Esophagus squamous epithelium (tissue), 5 donors: ENCODE measurements around the gene PRKCQ. TPM values are rescaled to one million over a fixed set of nuclear protein-coding genes. Genes with fewer than 3 reads are reported as not detected.

Experiments used
- DNase-seq: peaks from one replicate; lab custom pipeline; 2025; lab: John Stamatoyannopoulos, UW
- H3K27ac ChIP-seq, 4 donors: fragments of 200-600 bp; sonication (generic); one replicate each; pipeline ENCODE4 v1.5.1; 2016 to 2019; ENCODE audit warnings: mild to moderate bottlenecking in 1 of 4
- H3K27me3 ChIP-seq, 4 donors: fragments of 200-600 bp; sonication (generic); 1 replicate in 3 of 4; 2 replicates in 1 of 4; pipeline versions ENCODE4 v1.5.1 to v1.6.0; 2017 to 2021; ENCODE audit warnings: antibody characterized with exemption in 1 of 4
- H3K36me3 ChIP-seq, 3 donors: fragments of 200-600 bp; sonication (generic); one replicate each; pipeline ENCODE4 v1.5.1; 2016 to 2019
- H3K4me1 ChIP-seq, 3 donors: fragments of 200-600 bp; sonication (generic); one replicate each; pipeline ENCODE4 v1.5.1; 2017 to 2019
- H3K4me3 ChIP-seq, 4 donors: fragments of 200-600 bp; sonication (generic); 1 replicate in 3 of 4; 2 replicates in 1 of 4; pipeline ENCODE4 v1.5.1; 2016 to 2019; ENCODE audit warnings: mild to moderate bottlenecking in 2 of 4, moderate library complexity in 1 of 4
- H3K9me3 ChIP-seq, 3 donors: fragments of 200-600 bp; sonication (generic); one replicate each; pipeline ENCODE4 v1.5.1; 2016 to 2019
- POLR2A ChIP-seq, 4 donors: fragments of 450-650 bp; IDR thresholded peaks; one replicate each; pipeline ENCODE4 v1.6.1; 2017; ENCODE audit warnings: antibody characterized with exemption in 4 of 4, mild to moderate bottlenecking in 4 of 4, moderate library complexity in 3 of 4
- WGBS, 2 donors: methylation state at CpG; one replicate each; pipeline ENCODE4 v1.1.5; 2018; 5-methylcytosine and 5-hydroxymethylcytosine counted together
- intact Hi-C: fragments of 100-400 bp; cut with DNase I; formaldehyde crosslinking; loops from one replicate; pipeline ENCODE4 v1.15.0; 2022
- total RNA-seq, 4 donors: library from RNA; depleted of rRNA; stranded (reverse); fragments of >200 nt; gene quantifications; one replicate each; pipeline ENCODE4 v1.1.0, GENCODE V29; 2016
- TF ChIP-seq, protein P1 (sequence below), 6 experiments: fragments of 450-650 bp in 4 of 6; fragments of 200-600 bp in 2 of 6; sonication (generic) in 2 of 6; IDR thresholded peaks; one replicate each; pipeline ENCODE4 v1.5.1; 2016 to 2019; ENCODE audit warnings: antibody characterized with exemption in 6 of 6, mild to moderate bottlenecking in 4 of 6, moderate library complexity in 4 of 6
- donor health status: DM: yes; HTN: yes; CAD: no.

The PRKCQ gene
- total RNA-seq, 4 donors from 2014 or later: 0.76 to 2.7 (median 1.4) TPM

DNA sequence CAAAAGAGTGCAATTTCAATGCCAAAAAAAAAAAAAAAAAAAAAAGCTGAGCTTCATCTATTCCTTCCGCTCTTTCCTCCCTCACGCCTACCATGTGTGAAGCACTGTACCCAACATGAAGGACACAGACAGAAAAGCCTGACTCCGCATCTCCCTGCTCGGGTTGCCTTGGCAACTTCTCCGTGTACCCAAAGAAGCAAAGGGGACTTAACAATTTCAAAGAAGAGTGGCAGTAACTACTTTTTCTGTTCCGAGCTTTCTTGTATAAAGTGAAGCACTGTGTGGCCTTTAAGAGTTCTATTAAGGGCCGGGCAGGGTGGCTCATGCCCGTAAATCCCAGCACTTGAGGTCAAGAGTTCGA, 177.7 kb downstream of the PRKCQ start:
- intact Hi-C loops: loop anchor here (5.0 kb wide), 2 partner anchors 200 to 290 kb away; partner anchors contain the start of gene PFKFB3
- Histone ChIP-seq H3K27ac (no peak overlapping the region), H3K27me3 (peaks cover 0 to 19% (median 0%) of the 10 kb centered on the region in 4 donors), H3K4me1 (peaks cover 12 to 36% (median 13%) of the 10 kb centered on the region in 3 donors), H3K4me3 (no peak overlapping the region), H3K36me3 (no peaks in the 10 kb centered on the region), H3K9me3 (no peaks in the 10 kb centered on the region)
- TF ChIP-seq, protein P1, sequence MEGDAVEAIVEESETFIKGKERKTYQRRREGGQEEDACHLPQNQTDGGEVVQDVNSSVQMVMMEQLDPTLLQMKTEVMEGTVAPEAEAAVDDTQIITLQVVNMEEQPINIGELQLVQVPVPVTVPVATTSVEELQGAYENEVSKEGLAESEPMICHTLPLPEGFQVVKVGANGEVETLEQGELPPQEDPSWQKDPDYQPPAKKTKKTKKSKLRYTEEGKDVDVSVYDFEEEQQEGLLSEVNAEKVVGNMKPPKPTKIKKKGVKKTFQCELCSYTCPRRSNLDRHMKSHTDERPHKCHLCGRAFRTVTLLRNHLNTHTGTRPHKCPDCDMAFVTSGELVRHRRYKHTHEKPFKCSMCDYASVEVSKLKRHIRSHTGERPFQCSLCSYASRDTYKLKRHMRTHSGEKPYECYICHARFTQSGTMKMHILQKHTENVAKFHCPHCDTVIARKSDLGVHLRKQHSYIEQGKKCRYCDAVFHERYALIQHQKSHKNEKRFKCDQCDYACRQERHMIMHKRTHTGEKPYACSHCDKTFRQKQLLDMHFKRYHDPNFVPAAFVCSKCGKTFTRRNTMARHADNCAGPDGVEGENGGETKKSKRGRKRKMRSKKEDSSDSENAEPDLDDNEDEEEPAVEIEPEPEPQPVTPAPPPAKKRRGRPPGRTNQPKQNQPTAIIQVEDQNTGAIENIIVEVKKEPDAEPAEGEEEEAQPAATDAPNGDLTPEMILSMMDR (IDR thresholded peaks at IDR 0.05): no peak
- TF ChIP-seq POLR2A (IDR thresholded peaks at IDR 0.05): no peak
- DNase-seq: no peak
- WGBS, 2 donors: 57 to 62% methylated on average over 9 of the region's 9 CpGs

DNA sequence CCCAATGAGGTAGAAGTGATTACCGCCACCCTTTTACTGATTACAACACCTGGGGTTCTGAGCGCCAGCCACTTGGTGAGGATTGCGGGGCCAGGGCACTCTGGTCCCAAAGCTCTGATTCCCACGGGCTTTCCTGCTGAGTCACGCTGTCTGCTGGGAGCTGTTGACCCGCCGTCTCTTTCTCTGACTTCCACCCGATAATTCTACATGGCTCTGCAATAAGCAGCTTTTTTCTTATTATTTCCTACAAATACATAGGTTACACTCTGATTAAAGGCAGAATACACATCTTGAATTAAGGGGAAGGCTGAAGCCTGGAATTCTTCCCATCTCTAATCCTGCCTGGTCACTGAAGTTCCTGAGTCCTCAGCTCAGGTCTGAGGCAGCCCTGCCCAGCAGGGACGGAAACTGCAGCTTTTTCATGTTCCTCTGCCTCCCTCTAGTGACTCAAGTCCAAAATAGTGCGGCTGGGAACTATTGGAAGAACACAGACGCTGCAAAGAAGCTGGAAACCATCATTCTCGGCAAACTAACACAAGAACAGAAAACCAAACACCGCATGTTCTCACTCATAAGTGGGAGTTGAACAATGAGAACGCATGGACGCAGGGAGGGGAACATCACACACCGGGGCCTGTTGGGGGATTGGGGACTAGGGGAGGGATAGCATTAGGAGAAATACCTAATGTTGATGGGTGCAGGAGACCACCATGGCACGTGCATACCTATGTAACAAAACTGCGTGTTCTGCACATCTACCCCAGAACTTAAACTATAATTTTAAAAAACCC, 178.3 kb downstream of the PRKCQ start:
- no peak for TF ChIP-seq POLR2A (IDR thresholded peaks at IDR 0.05)
- TF ChIP-seq, protein P1 (IDR thresholded peaks at IDR 0.05): peak; percentile 69 to 86 (median 80)
- intact Hi-C loops: loop anchor here (5.0 kb wide), 2 partner anchors 199 to 289 kb away; partner anchors contain the start of gene PFKFB3
- DNase-seq: no peak

DNA sequence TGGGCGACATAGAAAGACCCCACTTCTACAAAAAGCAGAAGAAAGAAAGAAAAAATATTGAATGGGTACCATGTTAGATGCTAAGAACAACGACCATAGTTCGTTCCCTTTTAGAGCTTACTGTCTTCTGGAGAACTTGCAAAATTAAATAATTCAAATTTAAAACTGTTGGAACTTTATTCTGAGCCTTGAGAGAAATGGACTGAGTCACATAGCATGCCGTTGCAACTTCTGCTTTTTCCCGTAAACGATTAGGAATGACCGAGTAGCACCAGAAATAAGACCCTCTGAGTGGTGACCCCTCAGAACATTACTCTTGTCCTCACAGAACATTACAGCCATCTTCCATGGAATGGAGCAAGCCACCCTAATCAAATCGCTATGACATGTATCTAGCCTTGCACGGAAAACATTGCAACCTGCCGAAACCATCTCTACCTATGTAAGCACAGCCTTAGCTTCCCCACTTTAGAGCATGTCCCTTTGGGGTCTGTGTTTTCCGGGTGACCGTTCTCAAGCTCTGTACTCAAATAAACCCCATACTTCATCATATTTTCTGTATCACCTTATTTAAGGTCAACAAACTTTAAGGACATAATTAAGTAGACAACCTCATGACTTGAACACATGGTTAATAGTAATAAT, 179.1 kb downstream of the PRKCQ start:
- Histone ChIP-seq H3K27me3 (peaks cover 0 to 19% (median 0%) of the 10 kb centered on the region in 4 donors), H3K27ac (peak overlapping the region in 2 of 4 donors; percentile 39 to 72), H3K4me3 (no peak overlapping the region), H3K9me3 (no peaks in the 10 kb centered on the region), H3K36me3 (no peaks in the 10 kb centered on the region), H3K4me1 (peaks cover 12 to 36% (median 13%) of the 10 kb centered on the region in 3 donors)
- intact Hi-C loops: loop anchor here (5.0 kb wide), 2 partner anchors 199 to 289 kb away; partner anchors contain the start of gene PFKFB3
- WGBS, 2 donors: 67 to 84% methylated on average over 12 of the region's 12 CpGs
- DNase-seq: no peak
- TF ChIP-seq, protein P1 (IDR thresholded peaks at IDR 0.05): no peak
- no peak for TF ChIP-seq POLR2A (IDR thresholded peaks at IDR 0.05)

More for the DNA sequence above, 178.3 kb downstream of the PRKCQ start:
- Histone ChIP-seq H3K4me3 (peak overlapping the region; percentile 15 to 48 (median 36)), H3K27me3 (peaks cover 0 to 19% (median 0%) of the 10 kb centered on the region in 4 donors), H3K36me3 (no peaks in the 10 kb centered on the region), H3K9me3 (no peaks in the 10 kb centered on the region), H3K4me1 (peaks cover 12 to 36% (median 13%) of the 10 kb centered on the region in 3 donors), H3K27ac (peak overlapping the region in 2 of 4 donors; percentile 61 to 72)
- 3 to 14% methylated on average over 11 to 17 of the region's 18 CpGs for WGBS, 2 donors

DNA sequence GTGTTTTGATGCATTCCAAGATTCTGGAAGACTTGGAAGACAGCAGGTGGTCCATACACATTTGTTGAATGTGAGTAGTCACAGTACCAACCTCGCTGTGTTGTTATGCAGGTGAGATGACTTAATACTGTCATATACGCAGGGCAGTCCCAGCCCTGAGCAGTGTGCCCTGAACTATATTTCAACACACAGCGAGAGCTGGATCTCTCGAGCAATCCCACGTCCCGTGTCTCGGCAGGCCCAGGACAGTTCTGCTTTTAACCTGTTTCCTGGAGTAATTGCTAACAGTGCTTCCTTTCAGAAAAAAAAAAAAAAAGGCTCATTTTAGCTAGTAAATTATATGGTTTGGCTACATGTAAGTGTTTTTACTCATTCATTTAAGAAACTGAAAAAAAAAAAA, 179.7 kb downstream of the PRKCQ start:
- no peak for DNase-seq
- intact Hi-C loops: loop anchor here (5.0 kb wide), 2 partner anchors 198 to 288 kb away; partner anchors contain the start of gene PFKFB3
- H3K4me1 ChIP-seq: peaks cover 12 to 36% (median 13%) of the 10 kb centered on the region in 3 donors
- peaks cover 0 to 14% (median 0%) of the 10 kb centered on the region in 4 donors for H3K27me3 ChIP-seq
- no peak overlapping the region for H3K4me3 ChIP-seq
- 34 to 61% methylated on average over 7 of the region's 7 CpGs for WGBS, 2 donors
- no peaks in the 10 kb centered on the region for H3K9me3 ChIP-seq
- H3K36me3 ChIP-seq: no peaks in the 10 kb centered on the region
- no peak for TF ChIP-seq POLR2A (IDR thresholded peaks at IDR 0.05)
- TF ChIP-seq, protein P1 (IDR thresholded peaks at IDR 0.05): no peak
- peak overlapping the region in 2 of 4 donors; percentile 39 to 42 for H3K27ac ChIP-seq
